Amniotic stem cell (primary cell): Measurements from ENCODE around the gene TCF7.

Experiments
- DNase-seq: peaks from one replicate; lab custom pipeline; 2025; lab: John Stamatoyannopoulos, UW

TCF7 gene

DNA sequence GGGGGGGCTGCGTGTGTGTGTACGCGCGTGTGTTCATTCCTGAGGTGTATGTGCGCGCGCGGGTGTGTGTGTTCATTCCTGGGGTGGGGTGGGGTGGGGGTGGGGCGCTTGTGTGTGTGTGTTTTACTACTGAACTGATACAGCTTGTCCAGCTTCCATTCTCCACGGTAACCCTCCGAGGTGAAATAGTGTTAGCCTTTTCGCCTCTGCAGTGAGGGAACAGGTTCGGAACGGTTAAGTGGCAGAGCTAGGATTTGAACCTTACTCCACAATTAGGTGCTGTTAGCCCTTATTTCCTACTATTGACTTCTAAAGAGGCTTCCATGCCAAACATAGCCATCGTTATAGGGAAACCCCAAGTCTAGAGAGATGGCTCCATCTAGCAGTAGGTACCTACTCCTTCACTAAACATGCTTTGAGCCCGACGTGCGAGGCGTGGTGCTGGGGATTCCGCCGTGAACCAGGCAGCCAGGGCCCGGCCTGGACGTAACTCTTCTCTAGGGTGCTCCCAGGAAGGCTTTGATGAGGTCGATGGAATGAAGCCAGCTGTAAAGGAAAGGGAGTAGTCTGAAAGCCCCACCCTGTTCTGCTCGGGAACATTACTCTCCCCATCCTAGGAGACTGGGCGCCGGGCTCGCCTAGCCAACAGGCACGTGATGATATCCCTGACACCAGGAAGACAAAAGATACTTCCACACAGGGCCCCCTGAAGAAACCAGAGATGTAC lies 63.1 kb downstream of the TCF7 start:
- no peak for DNase-seq

DNA sequence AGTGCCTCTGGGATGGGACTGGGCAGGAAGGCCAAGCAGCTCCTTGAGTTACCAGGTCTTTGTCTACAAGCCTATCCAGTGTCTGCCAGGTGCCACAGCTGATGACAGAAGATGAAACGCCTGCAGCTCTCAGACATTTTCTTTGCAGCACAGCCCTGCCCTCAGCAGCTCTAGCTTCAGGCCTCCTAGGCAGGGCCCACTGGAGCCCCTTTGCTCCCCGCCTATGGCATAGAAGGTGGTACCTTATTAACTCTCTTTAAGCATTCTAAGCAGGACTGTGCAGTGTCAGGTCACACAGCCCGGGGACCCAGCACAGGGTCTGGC lies 63.6 kb downstream of the TCF7 start:
- no peak for DNase-seq

DNA sequence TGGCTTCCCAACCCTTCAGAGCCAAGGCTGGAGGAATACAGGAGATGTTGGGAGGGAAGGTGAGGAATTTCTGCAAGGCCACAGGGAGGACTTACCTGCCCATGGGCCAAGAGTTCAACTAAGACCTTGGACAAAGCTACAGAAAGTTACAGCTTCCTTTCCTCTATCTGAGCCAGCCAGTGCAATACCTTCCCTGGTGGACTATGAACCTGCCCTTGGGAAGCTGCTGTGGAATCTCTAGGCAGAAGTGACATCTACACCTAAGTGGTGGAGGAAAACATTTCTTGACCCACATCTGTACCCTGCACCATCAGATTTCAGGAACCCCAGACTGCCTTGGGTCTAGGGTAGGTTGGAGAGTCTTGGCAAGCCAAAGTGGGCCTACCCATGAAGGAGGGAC lies 69.0 kb downstream of the TCF7 start:
- no peak for DNase-seq

DNA sequence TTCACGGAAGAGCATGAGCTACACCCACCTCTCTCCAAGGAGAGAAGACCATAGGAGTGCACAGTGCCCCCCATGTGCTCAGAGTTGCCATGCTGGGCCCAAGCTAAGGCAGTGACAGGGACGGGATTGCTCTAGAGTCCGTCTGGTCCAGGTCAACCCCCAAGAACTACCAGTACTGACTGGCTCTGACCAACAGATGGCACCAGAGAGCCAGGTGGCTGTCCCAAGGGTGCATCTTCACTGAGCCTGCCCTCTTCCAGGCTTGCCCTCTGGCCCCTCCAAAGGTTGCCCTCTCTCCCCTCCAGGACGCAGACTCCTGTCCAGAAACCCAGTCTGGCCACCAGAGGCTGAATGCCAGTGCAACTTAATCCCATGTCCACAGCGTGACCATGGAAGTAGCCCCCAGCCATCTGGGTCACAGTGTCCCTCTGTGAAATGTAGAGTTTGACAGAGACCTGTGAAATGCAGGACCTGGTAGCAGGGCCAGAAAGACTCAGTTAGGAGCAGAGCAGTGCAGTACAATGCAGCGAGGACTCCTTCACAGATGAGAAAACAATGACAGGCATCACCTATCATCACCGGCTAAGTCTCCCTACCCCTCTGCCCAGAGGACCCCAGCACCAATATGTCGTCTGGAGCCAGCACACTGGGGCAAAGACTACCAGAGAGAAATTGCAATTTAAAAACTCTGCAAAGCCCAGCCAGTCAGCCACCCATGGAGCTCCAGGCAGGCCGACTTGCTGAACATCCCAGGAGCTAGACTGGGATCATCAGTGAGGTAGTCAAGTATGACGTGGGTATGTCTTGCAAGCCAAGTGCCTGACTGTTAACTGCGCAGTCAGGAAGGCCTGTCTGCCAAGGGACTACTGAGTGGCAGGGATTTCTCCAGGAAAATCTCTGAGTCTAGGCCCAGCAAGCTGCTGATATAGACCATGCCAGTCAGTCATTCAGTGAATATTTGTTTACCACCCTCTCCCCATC lies 70.0 kb downstream of the TCF7 start:
- no peak for DNase-seq

DNA sequence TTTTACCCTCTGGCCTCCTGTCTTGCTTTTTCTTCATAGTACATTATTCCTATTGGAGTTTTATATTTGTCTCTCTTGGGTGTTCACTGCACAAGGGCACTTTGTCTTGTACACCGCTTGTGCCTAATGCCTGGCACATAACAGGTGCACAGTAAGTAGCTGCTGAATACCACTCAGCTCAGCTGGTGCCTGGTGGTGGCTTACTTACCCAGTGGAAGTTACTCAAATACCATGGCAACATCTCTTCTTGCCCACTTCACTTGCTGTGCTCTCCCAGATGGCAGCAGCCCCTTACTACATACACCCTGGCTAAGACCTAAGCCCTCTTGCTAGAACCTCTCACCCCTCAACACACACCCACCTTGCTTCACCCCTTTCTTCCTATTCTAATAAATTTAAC lies 73.6 kb downstream of the TCF7 start:
- DNase-seq: no peak

DNA sequence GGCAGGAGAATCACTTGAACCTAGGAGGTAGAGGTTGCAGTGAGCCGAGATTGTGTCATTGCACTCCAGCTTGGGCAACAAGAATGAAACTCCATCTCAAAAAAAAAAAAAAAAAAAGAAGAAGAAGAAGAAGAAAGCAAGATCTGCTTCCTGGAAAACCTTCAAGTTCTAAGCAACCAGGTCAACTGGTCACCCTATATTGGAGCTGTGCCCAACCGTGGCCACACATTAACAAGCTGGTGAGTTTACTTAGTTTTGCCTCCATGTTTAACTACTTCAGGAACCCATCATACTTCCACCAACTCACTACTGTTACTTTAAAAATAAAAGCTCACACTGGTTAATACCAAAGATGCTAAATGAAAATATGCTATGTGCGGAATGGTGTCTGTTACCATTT lies 74.5 kb downstream of the TCF7 start:
- no peak for DNase-seq

DNA sequence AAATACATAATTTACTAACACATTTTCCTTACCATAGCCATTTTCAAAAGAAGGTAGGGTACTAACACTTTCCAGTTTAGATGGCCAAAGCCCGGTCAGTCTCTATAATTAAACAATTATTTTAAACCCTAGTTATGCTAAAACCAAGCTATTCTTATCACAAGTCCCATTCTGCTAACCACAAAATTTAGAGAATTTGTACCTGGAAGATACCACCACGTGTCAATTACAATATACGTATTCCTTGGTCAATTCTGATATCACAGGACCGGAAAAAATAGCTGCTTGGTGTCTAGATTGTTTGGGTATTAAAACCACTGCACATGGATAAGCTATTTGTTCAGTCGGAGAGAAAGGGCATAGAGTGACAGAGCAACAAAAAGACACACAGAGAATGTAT lies 81.2 kb downstream of the TCF7 start:
- no peak for DNase-seq
